Right renal cortex interstitium (tissue), 3 donors: ENCODE measurements around the gene EIF1AX. TPM values are rescaled to one million over a fixed set of nuclear protein-coding genes. Genes with fewer than 3 reads are reported as not detected.
"Not testable (repeated sequence)": the region's sequence is repeated elsewhere in the genome, so short reads cannot be mapped to it uniquely, and the experiment has no call there.

ENCODE experiments used
- DNase-seq, 3 donors: peaks; one replicate each; pipeline ENCODE4 v3.0.0-alpha.2; 2013; ENCODE audit warnings: low read depth in 3 of 3, low spot score in 2 of 3
- polyA plus RNA-seq, 3 donors: library from polyadenylated mRNA; unstranded; fragments of 120-200 nt; gene quantifications; one replicate each; pipeline ENCODE4 v1.2.1, GENCODE V29; 2013; ENCODE audit not compliant: insufficient read length in 3 of 3

Gene EIF1AX, protein sequence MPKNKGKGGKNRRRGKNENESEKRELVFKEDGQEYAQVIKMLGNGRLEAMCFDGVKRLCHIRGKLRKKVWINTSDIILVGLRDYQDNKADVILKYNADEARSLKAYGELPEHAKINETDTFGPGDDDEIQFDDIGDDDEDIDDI
- 100 to 1,000 TPM in 2 of 3 donors, 10 to 100 TPM in 1; 92.6 to 107 (median 102) TPM for polyA plus RNA-seq

DNA sequence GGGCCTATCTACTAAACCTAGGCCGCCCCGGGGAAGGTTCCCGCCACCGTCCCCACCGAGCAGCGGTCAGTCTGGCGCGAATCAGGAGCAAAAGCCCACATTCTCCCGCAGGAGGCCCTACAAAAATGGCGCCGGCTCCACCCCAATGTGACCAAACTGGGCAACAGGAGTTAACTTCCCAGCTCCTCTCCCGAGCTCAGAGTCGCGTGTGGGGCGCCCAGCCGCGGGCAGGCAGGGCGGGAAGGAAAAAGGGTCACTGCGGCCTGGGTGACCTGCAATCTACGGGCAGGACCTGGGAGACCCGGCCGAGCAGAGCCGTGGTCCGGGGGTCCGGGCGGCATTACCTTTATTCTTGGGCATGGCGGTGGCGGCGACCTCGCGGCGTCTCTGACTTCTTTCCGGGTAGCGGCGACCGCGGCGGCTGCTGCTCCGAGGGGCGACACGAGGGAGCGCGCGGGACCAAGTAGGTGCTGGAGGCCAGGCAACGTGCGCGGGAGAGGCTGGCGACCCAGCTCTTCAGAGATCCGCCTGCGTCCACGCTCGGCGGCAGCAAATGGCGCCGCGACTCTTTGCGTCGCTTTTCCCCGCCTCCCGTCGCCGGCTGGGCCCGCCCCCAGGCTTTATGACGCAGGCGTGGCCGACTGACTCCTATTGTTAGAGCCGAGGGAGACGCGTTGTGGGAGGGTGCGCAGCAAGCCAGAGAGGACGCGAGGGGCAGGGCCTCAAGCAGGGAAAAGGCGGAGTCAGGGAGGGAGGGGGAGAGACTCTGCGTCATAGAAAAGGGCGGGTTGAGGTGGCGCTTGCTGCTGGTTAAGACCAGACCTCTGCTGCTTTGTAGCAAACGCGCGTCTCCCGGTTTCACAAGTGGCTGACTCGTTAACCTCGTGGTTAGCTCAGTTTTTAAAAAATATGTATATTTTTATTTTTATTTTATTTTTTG, at the start of gene EIF1AX:
TSS of gene EIF1AX (minus strand) at position 558 of the 940 bp plus-strand sequence. CDS start at position 360, 198 bp downstream.
- DNase-seq = peak; percentile 80 to 88 (median 85)

DNA sequence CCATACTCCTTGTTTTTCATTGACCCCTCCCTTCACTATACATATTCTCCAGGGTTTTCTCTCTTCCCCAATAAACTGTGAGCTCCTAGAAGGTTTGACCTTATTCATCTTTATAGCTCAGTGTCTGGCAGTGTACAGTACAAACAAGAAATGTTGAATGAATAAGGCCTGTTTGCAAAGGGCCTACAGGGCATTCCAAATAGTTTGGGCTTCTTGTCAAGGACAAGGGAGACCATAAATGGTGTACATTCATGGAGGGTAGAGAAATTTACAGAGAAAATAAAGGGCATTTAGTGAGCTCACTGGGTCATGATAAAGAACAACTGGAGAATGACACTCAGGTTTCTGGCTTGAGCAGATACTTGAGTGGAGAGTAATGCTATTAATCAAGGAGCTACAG, 47.5 kb upstream of the EIF1AX start:
- DNase-seq = no peak

GRCh38 chrX:20181598-20182329, 40.1 kb upstream of the EIF1AX start:
- DNase-seq = no peak

DNA sequence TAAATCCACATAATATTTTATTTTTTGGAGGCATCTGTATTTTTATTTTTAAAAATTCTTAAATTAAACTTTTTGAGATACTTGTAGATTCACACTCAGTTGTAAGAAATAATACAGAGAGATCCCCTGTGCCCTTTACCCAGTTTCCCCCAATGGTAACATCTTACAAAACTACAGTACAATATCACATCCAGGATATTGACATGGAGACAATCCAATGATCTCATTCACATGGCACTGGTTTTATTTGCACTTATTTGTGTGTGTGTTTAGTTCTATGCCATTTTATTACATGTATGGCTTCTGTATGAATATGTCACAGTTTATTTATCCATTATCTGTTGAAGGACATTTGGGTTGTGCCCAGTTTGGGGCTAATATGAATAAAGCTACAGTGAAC, 35.5 kb upstream of the EIF1AX start:
- DNase-seq = no peak

DNA sequence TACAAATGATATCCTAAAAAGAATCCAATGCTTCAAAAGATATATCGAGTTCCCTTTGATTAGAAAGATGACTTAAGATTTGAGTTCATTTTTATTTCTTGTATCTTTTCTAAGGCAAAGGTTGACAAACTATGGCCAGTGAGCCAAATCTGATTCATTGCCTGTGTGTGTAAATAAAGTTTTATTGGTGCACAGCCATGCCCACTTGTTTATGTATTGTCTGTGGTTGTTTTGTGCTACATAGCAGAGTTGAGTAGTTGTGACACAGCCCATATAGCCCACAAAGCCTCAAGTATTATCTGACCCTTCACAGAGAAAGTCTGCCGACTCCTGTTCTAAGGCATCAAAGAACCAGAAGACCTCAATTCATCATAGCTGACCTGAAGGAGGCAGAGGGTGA, 32.2 kb upstream of the EIF1AX start:
- no peak for DNase-seq

DNA sequence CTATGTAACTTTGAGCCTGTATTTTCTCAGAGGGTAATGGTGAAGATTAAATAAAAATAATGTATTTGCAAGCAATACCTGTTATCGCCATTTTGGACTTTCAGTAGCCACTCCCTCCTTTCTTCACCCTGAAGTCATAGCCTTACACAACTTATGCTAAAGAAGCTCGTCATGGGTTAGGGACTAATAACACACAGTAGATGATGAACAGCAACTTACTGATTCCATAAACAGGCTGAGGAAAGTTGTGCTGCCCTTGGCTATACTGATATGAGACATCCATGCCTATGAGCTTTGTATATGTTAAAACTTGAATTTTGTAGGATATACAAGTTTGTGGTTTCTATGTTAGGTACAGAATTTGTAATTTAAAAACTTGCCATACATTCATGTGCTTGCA, 31.7 kb upstream of the EIF1AX start:
- no peak for DNase-seq

DNA sequence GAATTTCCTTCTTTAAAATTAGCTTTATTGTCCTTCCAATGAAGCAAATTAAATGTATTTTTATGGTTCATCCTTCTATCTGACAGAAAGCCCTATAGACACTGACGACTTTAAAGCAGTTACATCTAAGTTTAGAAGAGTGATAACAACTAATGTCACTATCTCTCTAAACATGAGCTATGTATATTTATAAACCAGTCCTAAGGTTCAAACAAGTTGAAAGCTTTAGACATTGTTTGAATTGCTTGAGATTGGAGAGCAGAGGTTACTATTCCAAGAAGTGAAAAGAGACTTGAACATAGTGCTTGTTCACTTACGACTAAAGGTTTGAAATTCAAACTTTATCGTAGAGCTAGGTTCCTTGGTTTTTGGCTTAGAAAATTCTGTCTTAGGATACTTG, 30.2 kb upstream of the EIF1AX start:
- DNase-seq = no peak

GRCh38 chrX:20162516-20162915, 20.9 kb upstream of the EIF1AX start:
- DNase-seq = not testable (repeated sequence)

DNA sequence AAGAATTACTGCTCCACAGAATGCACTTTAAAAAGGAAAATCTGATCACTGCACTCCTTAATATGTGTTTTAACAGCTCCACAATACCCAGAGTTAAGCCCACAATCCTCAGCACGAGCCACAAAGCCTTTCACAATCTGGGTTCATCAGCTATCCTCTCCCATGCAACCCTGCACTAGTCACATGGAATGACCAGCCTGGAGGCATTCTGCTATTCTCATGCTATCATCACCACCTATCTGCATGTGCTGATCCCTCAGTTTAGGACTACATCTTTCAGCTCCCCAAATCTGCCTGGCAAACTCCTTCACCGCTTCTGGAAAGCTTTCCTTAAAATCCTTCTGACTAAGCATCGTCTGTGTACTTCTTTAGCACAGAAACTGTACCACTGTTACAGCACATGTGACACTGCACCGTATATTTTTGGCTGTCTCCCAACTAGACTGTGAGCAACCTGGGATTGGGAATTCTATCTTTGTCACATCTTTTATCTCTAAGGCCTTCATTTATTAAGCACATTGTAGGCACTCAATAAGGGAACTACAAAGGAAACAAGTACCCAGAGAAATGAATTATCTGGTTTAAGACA, 18.3 kb upstream of the EIF1AX start:
- DNase-seq = no peak

DNA sequence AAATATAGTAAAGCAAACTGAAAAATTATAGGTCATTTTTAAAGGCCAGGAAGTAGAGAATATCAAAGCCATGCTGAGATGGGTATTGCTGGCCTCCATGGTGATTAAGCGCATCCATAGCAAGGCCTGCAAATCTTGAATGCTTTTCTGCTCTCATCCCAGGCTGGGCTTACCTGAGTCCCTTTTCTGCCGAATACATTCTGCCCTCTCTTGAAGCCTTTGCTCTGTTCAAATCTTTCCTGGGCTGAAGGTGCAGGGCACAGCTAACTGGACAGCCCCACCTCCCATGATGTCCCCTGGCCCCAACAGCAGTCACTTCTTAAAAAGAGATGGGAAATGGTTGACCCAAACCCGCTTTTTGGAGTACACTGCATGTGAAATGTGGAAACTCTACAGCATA, 10.1 kb upstream of the EIF1AX start:
- DNase-seq = no peak

DNA sequence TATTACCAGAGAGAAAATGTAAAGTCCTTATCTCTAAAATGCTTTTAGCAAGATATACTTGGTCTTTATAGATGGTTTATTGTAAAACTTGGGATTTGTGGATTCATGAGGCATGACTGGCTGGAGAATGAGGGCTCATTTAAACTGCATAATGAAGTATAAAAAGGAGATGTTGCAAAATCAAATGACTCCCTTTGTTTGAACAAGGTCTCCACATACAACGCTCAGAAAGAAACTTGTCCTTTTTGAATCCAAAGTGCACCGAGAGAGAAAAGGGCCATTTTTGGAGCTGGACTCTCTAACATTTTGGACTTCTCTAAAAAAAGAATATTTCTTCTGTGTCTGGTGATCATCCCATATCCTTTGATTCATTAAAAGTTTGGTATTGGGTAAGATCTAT, 7.7 kb upstream of the EIF1AX start:
- DNase-seq = no peak

GRCh38 chrX:20147561-20147960, 5.9 kb upstream of the EIF1AX start:
- no peak for DNase-seq

GRCh38 chrX:20144491-20144890, 2.9 kb upstream of the EIF1AX start:
- no peak for DNase-seq

GRCh38 chrX:20143561-20143960, 1.9 kb upstream of the EIF1AX start:
- DNase-seq = no peak

DNA sequence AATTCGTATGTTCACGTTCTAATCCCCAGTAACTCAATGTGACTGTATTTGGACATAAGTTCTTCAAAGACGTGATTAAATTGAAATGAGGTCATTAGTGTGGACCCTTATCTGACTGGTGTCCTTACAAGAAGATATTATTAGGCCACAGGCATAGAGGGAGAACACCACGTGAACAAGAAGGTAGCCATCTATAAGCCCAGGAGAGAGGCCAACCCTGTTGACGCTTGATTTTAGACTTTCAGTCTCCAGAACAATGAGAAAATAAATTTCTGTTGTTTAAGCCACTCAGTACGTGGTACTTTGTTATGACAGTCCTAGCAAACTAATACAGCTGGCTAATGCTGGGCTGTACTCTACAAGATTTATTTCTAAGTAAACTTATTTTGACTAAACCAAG, 1.5 kb upstream of the EIF1AX start:
- no peak for DNase-seq

DNA sequence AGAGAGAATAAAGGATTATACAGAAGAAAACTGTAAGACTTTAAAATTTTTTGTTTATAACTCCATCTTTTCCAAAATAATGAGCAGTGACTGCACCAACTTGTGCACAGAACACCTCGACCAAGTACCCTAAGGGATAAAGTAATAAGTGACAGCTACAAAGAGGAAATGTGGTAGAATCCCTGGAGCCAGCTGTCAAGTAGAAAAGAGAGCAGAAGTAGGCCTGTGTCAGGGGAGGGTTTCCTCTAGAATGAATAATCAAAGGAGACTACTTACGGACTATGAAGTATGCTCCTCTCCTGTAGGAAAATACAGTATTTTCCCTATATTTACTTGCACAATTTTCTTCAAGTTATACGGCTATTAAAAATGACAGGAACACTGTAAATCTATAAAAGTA, 1.2 kb downstream of the EIF1AX start:
- DNase-seq = no peak

DNA sequence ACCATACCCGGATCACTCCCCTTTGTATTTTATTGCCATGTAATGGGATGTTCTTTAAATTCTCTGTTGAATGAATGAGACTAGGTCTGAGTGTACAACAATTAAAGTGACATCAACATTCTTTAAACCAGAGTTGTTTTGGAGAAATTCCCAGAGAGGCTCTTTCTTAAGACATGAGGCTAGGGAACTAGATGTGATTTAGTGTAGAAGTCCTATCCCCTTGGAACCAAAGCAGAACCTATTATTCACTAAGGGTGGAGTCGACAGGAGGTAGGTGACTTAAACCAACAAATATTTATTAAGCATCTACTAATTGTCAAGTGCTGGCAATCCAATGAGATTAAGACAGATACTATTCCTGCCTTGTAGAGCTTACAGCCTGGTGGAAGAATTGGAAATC, 1.7 kb downstream of the EIF1AX start:
- no peak for DNase-seq

GRCh38 chrX:20135944-20136343, 5.7 kb downstream of the EIF1AX start:
- no peak for DNase-seq

- DNase-seq = no peak
Measured at GRCh38 chrX:20132666-20133065, 9.0 kb downstream of the EIF1AX start.

DNA sequence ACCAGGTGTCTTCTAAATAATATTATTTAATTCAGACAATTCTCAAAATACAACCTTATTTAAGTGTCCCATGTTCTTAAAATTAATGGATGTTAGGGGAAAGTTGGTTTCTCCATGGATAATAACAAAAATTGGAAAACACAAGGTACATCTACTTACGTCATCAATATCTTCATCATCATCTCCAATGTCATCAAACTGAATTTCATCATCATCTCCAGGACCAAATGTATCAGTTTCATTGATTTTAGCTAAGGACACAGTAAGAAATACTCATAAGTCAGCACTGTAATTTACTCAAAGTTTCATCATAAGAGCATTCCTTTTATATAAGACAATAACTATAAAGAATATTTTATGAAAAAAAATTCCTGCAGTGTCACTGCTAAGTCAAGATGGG, 11.3 kb downstream of the EIF1AX start:
- no peak for DNase-seq

DNA sequence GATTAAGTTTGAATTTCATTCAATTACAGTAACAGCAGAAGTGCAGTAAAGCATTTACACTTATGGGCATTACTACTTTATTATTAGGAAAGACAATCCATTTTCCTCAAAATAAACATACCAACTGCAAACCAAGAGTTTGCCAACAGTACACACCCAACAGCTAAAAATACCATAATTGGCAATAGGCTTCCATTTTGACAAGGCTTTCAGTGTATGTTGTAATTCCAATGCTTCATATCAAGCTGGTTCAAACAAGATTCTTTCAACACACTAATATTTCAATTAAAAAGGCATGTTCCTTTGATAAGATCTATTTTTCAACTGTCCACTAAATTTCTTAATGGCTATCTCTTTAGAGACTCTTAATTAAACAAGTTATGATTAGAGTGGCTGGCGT, 12.1 kb downstream of the EIF1AX start:
- DNase-seq = no peak
